ENCODE results near the gene SUPT3H.

Gene SUPT3H

DNA sequence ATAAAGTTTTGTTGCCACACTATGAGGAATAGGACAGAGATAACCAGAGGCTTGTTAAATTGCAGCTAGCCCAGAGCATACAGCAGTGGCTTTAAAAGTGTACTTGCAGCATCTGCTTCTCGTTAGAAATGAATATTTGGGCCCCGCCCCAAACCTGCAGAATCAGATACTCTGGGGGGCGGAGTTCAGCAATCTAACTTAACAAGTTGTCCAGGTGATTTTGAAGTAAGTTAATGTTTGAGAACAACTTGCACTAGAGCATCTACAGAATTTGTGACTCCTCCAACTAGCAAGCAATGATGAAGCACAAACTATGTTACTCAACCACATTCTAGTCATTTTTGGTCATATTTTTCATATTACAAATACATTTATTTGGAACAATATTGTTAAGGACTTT, 10.6 kb upstream of the SUPT3H start:
- TF ChIP-seq, protein P1, sequence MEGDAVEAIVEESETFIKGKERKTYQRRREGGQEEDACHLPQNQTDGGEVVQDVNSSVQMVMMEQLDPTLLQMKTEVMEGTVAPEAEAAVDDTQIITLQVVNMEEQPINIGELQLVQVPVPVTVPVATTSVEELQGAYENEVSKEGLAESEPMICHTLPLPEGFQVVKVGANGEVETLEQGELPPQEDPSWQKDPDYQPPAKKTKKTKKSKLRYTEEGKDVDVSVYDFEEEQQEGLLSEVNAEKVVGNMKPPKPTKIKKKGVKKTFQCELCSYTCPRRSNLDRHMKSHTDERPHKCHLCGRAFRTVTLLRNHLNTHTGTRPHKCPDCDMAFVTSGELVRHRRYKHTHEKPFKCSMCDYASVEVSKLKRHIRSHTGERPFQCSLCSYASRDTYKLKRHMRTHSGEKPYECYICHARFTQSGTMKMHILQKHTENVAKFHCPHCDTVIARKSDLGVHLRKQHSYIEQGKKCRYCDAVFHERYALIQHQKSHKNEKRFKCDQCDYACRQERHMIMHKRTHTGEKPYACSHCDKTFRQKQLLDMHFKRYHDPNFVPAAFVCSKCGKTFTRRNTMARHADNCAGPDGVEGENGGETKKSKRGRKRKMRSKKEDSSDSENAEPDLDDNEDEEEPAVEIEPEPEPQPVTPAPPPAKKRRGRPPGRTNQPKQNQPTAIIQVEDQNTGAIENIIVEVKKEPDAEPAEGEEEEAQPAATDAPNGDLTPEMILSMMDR (IDR thresholded peaks at IDR 0.05), result no peak
- DNase-seq (ENCODE audit: low spot score), result no peak
- H3K4me3 ChIP-seq, result no peak overlapping the region
- no peak overlapping the region for H3K27ac ChIP-seq

DNA sequence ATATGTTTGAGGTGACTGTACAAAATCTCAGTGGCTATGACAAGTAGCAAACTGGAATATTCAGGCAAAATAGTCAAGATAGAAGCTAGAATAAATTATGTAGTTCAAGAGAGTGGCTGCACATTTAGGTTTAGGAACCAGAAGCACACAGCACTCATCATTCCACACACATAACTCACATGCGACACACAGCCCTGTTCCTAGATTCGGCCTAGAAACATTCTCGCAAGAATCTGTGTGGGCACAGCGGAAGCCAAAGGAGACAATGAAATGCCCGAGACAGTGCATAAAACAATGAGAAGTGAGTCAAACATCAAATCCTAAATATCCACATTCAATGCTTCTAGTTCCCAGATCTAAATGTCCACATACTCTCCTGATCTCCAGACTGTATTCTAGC, 9.5 kb upstream of the SUPT3H start:
- DNase-seq (ENCODE audit: low spot score), result no peak
- H3K4me3 ChIP-seq, result no peak overlapping the region
- no peak overlapping the region for H3K27ac ChIP-seq
- TF ChIP-seq, protein P1 (IDR thresholded peaks at IDR 0.05), result no peak

DNA sequence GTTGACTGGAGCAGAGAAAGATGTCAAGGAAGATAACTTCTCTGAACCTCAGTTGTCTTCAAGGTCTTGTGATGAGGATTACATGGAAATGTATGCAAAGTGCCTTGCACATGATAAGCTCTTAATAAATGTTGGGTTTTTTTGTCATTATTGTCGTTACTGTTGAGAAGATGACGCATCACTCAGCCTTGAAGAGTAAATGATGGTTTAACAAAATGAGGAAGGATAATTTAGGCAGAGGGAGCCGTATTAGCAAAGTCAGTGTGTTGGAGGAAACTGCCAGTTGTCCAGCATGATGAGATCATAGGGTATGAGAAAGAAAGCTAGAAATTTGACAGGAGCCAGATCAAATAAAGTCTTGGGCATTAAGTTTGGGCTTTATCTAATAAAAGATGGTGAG, 8.8 kb upstream of the SUPT3H start:
- no peak for DNase-seq (ENCODE audit: low spot score)
- Histone ChIP-seq H3K4me3 (no peak overlapping the region), H3K27ac (no peak overlapping the region)
- TF ChIP-seq, protein P1 (IDR thresholded peaks at IDR 0.05), result no peak

DNA sequence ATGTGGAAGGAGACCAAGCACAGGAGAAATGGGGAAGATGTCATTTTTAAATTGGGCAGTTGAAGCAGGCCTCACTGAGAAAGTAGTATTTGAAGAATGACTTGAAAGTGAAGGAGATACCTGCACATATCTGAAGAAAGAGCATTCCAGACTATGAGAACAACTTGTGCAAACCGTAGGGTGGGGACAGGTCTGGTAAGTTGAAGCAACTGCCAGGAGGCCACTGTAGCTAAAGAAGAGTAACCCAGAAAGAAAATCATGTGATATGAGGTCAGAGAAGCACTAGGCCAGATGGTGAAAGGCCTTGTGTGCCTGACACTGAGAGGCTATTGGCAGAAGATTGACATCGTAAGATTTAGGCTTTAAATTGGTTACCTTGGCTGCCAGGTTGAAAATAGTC, 4.7 kb upstream of the SUPT3H start:
- Histone ChIP-seq H3K27ac (no peak overlapping the region), H3K4me3 (no peak overlapping the region)
- DNase-seq (ENCODE audit: low spot score), result no peak
- TF ChIP-seq, protein P1 (IDR thresholded peaks at IDR 0.05), result no peak

DNA sequence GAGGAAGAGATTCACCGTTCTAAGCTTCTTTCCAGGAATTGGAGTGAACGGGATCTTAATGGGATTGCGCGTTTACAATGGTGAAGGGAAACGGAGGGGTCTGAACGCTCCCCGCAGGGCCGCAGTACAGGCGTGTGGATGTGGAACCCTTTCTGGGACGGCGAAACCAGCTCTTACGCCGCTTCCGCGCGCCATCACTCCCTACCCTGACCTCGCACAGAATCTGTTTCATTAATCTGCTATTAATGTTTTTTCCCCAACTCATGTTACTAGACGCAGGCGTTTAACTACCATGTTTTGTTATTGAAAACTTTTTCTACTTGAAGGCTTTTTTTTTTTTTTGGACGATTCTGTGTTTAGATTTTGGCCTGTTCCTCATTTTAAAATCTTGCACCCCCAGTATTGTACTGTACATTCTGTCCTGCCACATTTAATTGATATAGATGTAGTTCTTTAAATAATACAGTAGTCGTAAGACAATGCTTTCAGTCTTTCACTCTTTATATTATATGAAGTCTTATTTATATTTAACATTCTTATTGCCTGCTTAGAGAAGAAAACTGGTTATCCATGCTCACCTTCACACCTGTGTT, 696 bp upstream of the SUPT3H start:
- peak overlapping the region; percentile 89 to 92 for H3K27ac ChIP-seq
- H3K4me3 ChIP-seq, result peak overlapping the region; percentile 75
- TF ChIP-seq, protein P1 (IDR thresholded peaks at IDR 0.05), result no peak
- DNase-seq (ENCODE audit: low spot score), result no peak

DNA sequence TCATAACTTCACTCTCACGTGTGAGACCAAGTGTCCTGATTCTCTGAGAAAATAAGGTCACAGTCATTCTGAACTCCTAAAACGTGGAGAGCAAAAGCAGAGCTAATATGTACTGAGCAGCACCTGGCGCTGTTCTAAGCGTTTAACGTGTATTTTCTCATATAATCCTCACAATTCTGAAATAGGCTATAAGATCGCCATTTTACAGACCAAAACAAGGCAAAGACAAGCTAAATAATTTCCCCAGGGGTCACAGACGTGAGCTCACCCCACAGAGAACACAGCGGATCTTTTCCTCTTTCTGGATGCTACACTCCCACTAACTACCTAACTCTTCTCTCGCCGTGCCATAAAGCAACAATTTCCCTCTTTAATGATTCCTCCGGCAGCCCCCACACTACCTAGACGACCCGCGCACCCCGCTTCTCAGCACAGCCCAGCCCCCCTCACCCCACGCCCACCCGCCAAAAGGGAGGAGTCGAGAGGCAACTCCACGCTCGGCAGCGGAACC, 636 bp downstream of the SUPT3H start:
- peak overlapping the region; percentile 89 to 92 for H3K27ac ChIP-seq
- H3K4me3 ChIP-seq, result peak overlapping the region; percentile 75
- TF ChIP-seq, protein P1 (IDR thresholded peaks at IDR 0.05), result no peak
- DNase-seq (ENCODE audit: low spot score), result peak; percentile 80

DNA sequence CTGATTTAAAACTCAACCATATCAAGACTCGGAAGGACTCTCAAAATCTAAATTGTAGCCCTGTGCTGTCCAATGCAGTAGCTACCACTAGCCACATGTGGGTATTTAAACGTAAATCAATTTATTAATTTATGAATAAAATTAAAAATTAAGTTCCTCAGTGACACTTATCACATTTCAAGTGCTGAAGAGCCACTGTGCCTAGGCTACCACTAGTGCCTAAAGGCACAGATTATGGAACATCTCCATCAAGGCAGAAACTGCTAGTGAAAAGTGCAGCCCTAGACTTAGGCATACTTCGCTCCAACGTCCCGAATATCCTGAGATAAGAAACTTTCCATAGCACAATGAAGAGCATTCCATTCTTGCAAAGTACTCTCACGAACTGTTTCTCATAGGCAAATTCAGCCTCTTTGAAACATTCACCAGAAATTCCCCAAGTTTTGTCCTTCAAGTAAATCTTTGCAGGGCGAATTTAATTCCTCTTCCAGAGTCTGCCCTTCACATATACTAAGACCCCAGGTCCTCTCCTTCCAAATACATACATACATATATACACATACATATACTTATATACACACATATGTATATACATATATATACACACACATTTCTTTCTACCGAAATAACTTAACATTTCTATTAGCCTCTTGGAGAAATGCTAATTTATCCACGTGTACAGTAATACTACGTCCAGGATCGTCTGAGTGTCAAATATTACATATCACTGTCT, 1.3 kb downstream of the SUPT3H start:
- peak overlapping the region; percentile 89 to 92 for H3K27ac ChIP-seq
- DNase-seq (ENCODE audit: low spot score), result no peak
- TF ChIP-seq, protein P1 (IDR thresholded peaks at IDR 0.05), result no peak
- H3K4me3 ChIP-seq, result peak overlapping the region; percentile 75
